ENCODE results near the gene ST3GAL6.

DNA sequence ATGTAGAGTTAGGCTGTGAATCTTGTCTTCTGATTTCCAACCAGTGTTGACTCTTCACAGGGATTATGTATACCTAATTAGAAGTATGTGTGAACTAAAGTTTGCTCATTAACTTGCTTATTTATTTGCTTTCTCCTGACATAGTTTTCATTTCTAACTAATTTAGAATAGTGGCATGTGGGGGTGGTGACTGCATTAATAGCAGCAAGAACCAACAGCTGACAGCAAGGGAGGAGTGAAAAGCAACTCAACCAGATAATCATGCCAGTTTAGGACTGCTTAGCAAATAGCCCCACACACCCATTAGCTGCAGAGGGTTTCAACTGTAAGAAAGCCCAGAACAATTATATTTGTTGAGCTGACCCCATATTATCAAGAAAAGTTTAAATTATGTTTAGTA lies 3.8 kb downstream of the ST3GAL6 start:
- TF ChIP-seq POLR2A (IDR thresholded peaks at IDR 0.05): no peak
- TF ChIP-seq, protein P1, sequence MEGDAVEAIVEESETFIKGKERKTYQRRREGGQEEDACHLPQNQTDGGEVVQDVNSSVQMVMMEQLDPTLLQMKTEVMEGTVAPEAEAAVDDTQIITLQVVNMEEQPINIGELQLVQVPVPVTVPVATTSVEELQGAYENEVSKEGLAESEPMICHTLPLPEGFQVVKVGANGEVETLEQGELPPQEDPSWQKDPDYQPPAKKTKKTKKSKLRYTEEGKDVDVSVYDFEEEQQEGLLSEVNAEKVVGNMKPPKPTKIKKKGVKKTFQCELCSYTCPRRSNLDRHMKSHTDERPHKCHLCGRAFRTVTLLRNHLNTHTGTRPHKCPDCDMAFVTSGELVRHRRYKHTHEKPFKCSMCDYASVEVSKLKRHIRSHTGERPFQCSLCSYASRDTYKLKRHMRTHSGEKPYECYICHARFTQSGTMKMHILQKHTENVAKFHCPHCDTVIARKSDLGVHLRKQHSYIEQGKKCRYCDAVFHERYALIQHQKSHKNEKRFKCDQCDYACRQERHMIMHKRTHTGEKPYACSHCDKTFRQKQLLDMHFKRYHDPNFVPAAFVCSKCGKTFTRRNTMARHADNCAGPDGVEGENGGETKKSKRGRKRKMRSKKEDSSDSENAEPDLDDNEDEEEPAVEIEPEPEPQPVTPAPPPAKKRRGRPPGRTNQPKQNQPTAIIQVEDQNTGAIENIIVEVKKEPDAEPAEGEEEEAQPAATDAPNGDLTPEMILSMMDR (IDR thresholded peaks at IDR 0.05): no peak

Measured in Peyer's patch (tissue), 4 donors.